Measurements from ENCODE around the gene GMPR2. TPM values are rescaled to one million over a fixed set of nuclear protein-coding genes. Genes with fewer than 3 reads are reported as not detected.

GMPR2 gene
- total and polyA plus RNA-seq, 2 of the 13 experiments (the other 11 are each of a cell fraction or from before 2014, with no cell fraction given): 210 to 273 TPM

DNA sequence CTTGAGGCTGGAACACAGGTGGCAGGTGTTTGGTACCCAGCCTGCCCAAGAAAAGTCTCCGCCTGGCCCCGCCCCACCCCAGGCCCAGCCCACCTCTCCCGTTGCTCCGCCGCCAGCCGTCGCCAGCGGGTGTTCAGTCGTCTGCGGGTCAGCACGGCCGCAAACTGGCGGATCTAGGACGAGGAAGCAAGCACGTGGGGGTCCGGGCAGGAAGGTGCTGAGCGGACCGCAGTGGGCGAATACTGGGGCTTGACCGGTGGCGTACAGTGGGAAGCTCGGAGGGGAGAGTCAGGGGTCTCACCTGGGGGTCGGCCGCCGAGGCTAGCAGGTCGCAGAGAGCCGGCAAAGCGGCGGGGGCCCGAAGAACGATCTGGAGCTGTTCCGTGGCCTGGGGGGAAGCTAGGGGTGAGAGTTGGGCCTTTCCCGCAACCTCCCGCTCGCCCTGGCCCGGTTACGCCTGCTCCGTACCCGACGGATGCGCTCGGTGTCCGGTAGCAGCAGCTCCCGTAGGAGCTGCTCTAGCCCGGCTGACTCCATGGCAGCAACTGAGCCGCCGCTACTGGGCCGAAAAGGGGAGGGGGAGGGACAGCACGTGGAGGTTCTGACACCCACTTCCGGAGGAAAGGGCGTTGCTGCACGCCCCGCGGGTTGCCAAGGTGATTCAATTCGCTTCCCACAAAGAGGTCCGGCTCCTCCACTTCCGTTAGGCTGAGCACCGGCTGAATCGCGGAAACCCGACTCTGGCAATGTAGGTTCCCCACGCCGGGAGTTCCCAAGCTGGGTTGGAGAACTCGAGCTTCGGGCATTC is 44.3 kb upstream of the GMPR2 start, which contains the start of gene IPO4 (continued):
- TF ChIP-seq, protein P1, sequence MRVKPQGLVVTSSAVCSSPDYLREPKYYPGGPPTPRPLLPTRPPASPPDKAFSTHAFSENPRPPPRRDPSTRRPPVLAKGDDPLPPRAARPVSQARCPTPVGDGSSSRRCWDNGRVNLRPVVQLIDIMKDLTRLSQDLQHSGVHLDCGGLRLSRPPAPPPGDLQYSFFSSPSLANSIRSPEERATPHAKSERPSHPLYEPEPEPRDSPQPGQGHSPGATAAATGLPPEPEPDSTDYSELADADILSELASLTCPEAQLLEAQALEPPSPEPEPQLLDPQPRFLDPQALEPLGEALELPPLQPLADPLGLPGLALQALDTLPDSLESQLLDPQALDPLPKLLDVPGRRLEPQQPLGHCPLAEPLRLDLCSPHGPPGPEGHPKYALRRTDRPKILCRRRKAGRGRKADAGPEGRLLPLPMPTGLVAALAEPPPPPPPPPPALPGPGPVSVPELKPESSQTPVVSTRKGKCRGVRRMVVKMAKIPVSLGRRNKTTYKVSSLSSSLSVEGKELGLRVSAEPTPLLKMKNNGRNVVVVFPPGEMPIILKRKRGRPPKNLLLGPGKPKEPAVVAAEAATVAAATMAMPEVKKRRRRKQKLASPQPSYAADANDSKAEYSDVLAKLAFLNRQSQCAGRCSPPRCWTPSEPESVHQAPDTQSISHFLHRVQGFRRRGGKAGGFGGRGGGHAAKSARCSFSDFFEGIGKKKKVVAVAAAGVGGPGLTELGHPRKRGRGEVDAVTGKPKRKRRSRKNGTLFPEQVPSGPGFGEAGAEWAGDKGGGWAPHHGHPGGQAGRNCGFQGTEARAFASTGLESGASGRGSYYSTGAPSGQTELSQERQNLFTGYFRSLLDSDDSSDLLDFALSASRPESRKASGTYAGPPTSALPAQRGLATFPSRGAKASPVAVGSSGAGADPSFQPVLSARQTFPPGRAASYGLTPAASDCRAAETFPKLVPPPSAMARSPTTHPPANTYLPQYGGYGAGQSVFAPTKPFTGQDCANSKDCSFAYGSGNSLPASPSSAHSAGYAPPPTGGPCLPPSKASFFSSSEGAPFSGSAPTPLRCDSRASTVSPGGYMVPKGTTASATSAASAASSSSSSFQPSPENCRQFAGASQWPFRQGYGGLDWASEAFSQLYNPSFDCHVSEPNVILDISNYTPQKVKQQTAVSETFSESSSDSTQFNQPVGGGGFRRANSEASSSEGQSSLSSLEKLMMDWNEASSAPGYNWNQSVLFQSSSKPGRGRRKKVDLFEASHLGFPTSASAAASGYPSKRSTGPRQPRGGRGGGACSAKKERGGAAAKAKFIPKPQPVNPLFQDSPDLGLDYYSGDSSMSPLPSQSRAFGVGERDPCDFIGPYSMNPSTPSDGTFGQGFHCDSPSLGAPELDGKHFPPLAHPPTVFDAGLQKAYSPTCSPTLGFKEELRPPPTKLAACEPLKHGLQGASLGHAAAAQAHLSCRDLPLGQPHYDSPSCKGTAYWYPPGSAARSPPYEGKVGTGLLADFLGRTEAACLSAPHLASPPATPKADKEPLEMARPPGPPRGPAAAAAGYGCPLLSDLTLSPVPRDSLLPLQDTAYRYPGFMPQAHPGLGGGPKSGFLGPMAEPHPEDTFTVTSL (CRISPR knock-in tag; IDR thresholded peaks at IDR 0.05; ENCODE audit: borderline replicate concordance): no peak
- TF ChIP-seq GTF3A (CRISPR knock-in tag; conservative IDR thresholded peaks at IDR 0.05): 0 out of 2 replicates have a peak, but pooled peaks have one; percentile 77
- TF ChIP-seq ZNF713 (CRISPR knock-in tag; IDR thresholded peaks at IDR 0.05): peak; percentile 88; the same call in 1 of the 2 replicates
- peak; percentile 100 for TF ChIP-seq YEATS4 (CRISPR knock-in tag; IDR thresholded peaks at IDR 0.05; ENCODE audit: borderline replicate concordance)
- TF ChIP-seq CCDC6 (CRISPR knock-in tag; IDR thresholded peaks at IDR 0.05): no peak
- TF ChIP-seq, protein P2, sequence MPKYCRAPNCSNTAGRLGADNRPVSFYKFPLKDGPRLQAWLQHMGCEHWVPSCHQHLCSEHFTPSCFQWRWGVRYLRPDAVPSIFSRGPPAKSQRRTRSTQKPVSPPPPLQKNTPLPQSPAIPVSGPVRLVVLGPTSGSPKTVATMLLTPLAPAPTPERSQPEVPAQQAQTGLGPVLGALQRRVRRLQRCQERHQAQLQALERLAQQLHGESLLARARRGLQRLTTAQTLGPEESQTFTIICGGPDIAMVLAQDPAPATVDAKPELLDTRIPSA (CRISPR knock-in tag; IDR thresholded peaks at IDR 0.05; ENCODE audit: borderline replicate concordance): peak; percentile 99; the same call in 1 of the 2 replicates
- TF ChIP-seq FOXO1 (CRISPR knock-in tag; IDR thresholded peaks at IDR 0.05): peak; percentile 95
- TF ChIP-seq, protein P3, sequence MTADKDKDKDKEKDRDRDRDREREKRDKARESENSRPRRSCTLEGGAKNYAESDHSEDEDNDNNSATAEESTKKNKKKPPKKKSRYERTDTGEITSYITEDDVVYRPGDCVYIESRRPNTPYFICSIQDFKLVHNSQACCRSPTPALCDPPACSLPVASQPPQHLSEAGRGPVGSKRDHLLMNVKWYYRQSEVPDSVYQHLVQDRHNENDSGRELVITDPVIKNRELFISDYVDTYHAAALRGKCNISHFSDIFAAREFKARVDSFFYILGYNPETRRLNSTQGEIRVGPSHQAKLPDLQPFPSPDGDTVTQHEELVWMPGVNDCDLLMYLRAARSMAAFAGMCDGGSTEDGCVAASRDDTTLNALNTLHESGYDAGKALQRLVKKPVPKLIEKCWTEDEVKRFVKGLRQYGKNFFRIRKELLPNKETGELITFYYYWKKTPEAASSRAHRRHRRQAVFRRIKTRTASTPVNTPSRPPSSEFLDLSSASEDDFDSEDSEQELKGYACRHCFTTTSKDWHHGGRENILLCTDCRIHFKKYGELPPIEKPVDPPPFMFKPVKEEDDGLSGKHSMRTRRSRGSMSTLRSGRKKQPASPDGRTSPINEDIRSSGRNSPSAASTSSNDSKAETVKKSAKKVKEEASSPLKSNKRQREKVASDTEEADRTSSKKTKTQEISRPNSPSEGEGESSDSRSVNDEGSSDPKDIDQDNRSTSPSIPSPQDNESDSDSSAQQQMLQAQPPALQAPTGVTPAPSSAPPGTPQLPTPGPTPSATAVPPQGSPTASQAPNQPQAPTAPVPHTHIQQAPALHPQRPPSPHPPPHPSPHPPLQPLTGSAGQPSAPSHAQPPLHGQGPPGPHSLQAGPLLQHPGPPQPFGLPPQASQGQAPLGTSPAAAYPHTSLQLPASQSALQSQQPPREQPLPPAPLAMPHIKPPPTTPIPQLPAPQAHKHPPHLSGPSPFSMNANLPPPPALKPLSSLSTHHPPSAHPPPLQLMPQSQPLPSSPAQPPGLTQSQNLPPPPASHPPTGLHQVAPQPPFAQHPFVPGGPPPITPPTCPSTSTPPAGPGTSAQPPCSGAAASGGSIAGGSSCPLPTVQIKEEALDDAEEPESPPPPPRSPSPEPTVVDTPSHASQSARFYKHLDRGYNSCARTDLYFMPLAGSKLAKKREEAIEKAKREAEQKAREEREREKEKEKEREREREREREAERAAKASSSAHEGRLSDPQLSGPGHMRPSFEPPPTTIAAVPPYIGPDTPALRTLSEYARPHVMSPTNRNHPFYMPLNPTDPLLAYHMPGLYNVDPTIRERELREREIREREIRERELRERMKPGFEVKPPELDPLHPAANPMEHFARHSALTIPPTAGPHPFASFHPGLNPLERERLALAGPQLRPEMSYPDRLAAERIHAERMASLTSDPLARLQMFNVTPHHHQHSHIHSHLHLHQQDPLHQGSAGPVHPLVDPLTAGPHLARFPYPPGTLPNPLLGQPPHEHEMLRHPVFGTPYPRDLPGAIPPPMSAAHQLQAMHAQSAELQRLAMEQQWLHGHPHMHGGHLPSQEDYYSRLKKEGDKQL (CRISPR knock-in tag; IDR thresholded peaks at IDR 0.05; ENCODE audit: low read depth): no peak; the same call in none of the 2 replicates
- TF ChIP-seq MATR3 (CRISPR knock-in tag; IDR thresholded peaks at IDR 0.05): peak; percentile 12; the same call in 1 of the 2 replicates
- peak; percentile 100 for TF ChIP-seq POLR2G (IDR thresholded peaks at IDR 0.05; ENCODE audit: low read depth, low read length)
- peak; percentile 78; the same call in 1 of the 2 replicates for TF ChIP-seq ZNF292 (CRISPR knock-in tag; IDR thresholded peaks at IDR 0.05; ENCODE audit: borderline replicate concordance, low read depth)
- TF ChIP-seq, protein P4, sequence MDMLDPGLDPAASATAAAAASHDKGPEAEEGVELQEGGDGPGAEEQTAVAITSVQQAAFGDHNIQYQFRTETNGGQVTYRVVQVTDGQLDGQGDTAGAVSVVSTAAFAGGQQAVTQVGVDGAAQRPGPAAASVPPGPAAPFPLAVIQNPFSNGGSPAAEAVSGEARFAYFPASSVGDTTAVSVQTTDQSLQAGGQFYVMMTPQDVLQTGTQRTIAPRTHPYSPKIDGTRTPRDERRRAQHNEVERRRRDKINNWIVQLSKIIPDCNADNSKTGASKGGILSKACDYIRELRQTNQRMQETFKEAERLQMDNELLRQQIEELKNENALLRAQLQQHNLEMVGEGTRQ (IDR thresholded peaks at IDR 0.05; ENCODE audit: low read depth, low read length): peak; percentile 89
- TF ChIP-seq, protein P4 (CRISPR knock-in tag; IDR thresholded peaks at IDR 0.05; ENCODE audit: borderline replicate concordance): peak; percentile 94
- 0 out of 2 replicates have a peak, but pooled peaks have one; percentile 84 for TF ChIP-seq NFATC3 (CRISPR knock-in tag; IDR thresholded peaks at IDR 0.05)
